Testis (tissue), 2 donors: Measurements from ENCODE around the gene MNX1.

Experiments used
- POLR2A ChIP-seq: fragments of 450-650 bp; IDR thresholded peaks from one replicate; pipeline ENCODE4 v1.6.1; 2017; ENCODE audit warnings: antibody characterized with exemption, mild to moderate bottlenecking, moderate library complexity
- TF ChIP-seq, protein P1 (sequence below), 3 experiments: fragments of 450-650 bp in 2 of 3; fragments of 200-600 bp in 1 of 3; sonication (generic) in 1 of 3; IDR thresholded peaks; one replicate each; pipeline ENCODE4 v1.5.1; 2016 to 2019; ENCODE audit warnings: antibody characterized with exemption in 3 of 3, mild to moderate bottlenecking in 2 of 3, moderate library complexity in 1 of 3

DNA sequence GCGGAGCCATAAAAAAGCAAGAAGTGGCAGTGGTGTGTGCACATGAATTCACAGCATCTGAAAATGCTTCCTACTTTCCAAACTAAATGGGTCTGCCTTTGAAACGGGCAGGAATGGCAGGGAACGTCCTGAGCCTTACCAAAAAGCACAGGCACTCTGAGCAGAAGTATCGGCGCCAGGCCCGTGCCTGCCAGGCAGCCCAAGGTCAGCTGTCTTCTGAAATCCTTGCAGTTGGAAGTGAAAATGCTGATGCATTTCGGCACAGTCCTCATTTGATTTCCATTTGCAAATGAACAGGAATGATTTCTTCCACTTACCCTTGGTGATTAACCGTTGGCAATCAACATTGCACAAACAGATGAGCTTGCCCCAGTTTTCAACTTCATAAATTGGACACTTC is 47.6 kb upstream of the MNX1 start:
- TF ChIP-seq, protein P1, sequence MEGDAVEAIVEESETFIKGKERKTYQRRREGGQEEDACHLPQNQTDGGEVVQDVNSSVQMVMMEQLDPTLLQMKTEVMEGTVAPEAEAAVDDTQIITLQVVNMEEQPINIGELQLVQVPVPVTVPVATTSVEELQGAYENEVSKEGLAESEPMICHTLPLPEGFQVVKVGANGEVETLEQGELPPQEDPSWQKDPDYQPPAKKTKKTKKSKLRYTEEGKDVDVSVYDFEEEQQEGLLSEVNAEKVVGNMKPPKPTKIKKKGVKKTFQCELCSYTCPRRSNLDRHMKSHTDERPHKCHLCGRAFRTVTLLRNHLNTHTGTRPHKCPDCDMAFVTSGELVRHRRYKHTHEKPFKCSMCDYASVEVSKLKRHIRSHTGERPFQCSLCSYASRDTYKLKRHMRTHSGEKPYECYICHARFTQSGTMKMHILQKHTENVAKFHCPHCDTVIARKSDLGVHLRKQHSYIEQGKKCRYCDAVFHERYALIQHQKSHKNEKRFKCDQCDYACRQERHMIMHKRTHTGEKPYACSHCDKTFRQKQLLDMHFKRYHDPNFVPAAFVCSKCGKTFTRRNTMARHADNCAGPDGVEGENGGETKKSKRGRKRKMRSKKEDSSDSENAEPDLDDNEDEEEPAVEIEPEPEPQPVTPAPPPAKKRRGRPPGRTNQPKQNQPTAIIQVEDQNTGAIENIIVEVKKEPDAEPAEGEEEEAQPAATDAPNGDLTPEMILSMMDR (IDR thresholded peaks at IDR 0.05), result no peak
- no peak for TF ChIP-seq POLR2A
